GM12864 (cell line): ENCODE results near the gene PDIK1L.
"Not testable (repeated sequence)": the region's sequence is repeated elsewhere in the genome, so short reads cannot be mapped to it uniquely, and the experiment has no call there.

Experiments
- DNase-seq: peaks from one replicate; pipeline ENCODE4 v3.0.0-alpha.2; 2011; ENCODE audit warnings: low read depth
- H3K4me3 ChIP-seq: 2 replicates; pipeline ENCODE4 v1.5.1; 2011; ENCODE audit warnings: mild to moderate bottlenecking, low read depth, low read length, control low read depth
- TF ChIP-seq, protein P1 (sequence below): IDR thresholded peaks from 2 replicates; pipeline ENCODE4 v1.5.1; 2011; ENCODE audit warnings: low read depth, mild to moderate bottlenecking, moderate library complexity, low read length, control low read depth, inconsistent platforms; ENCODE audit errors: missing control alignments

The PDIK1L gene

DNA sequence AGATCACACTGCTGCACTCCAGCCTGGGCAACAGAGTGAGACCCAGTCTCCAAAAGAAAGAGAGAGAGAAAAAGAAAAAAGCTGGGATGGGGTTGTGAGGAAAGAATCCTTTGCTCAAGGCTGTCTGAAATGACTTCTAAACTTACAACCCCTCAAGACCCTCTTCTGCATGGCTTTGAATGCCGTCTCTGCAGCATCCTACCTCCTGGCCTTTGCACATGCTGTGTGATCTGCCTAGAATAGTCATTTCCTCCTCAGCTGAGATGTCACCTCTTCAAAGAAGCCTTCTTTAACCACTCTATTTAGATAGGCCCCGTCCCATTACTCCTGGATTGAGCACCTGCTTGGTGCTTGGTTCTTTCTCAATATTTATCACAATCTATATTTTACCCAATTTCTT, 26.8 kb upstream of the PDIK1L start:
- no peak overlapping the region for H3K4me3 ChIP-seq
- no peak for DNase-seq
- TF ChIP-seq, protein P1, sequence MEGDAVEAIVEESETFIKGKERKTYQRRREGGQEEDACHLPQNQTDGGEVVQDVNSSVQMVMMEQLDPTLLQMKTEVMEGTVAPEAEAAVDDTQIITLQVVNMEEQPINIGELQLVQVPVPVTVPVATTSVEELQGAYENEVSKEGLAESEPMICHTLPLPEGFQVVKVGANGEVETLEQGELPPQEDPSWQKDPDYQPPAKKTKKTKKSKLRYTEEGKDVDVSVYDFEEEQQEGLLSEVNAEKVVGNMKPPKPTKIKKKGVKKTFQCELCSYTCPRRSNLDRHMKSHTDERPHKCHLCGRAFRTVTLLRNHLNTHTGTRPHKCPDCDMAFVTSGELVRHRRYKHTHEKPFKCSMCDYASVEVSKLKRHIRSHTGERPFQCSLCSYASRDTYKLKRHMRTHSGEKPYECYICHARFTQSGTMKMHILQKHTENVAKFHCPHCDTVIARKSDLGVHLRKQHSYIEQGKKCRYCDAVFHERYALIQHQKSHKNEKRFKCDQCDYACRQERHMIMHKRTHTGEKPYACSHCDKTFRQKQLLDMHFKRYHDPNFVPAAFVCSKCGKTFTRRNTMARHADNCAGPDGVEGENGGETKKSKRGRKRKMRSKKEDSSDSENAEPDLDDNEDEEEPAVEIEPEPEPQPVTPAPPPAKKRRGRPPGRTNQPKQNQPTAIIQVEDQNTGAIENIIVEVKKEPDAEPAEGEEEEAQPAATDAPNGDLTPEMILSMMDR: no peak

- TF ChIP-seq, protein P1: no peak
- no peak overlapping the region for H3K4me3 ChIP-seq
- DNase-seq: no peak
These were observed 22.5 kb upstream of the PDIK1L start for GRCh38 chr1:26089125-26089524.

- no peak for DNase-seq
- no peak overlapping the region for H3K4me3 ChIP-seq
- TF ChIP-seq, protein P1: no peak
These were observed 20.7 kb upstream of the PDIK1L start for GRCh38 chr1:26090893-26091292.

- no peak for DNase-seq
- TF ChIP-seq, protein P1: no peak
- no peak overlapping the region for H3K4me3 ChIP-seq
These were observed 19.2 kb upstream of the PDIK1L start for GRCh38 chr1:26092422-26092821.

DNA sequence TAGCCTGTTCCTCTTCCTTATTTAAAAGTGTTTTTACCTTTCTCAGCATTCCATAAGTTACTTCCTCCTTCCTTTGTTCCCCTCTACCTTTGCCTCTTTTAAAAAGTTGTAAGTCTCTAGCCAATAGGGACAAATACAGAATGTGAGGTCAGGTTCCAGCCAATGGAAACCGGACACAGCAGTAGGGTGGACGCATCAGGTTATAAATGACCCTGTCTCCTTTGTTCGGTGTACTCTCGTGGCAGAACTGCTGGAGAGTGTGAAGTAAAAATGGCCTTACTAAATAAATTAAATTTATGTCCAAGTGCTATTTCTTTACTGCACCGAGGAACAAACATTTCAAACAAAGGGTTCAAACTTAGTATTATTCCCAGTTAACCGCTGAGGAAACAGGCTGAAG, 18.1 kb upstream of the PDIK1L start:
- not testable (repeated sequence) for H3K4me3 ChIP-seq, DNase-seq

- no peak overlapping the region for H3K4me3 ChIP-seq
- TF ChIP-seq, protein P1: no peak
- DNase-seq: no peak
These were observed 17.5 kb upstream of the PDIK1L start for GRCh38 chr1:26094076-26094669.

- no peak overlapping the region for H3K4me3 ChIP-seq
- DNase-seq: no peak
- TF ChIP-seq, protein P1: no peak
These were observed 16.8 kb upstream of the PDIK1L start for GRCh38 chr1:26094677-26095383.
